ENCODE data around the gene HSFX3. TPM values are rescaled to one million over a fixed set of nuclear protein-coding genes. Genes with fewer than 3 reads are reported as not detected.
"Not testable (repeated sequence)": the region's sequence is repeated elsewhere in the genome, so short reads cannot be mapped to it uniquely, and the experiment has no call there.

HSFX3 gene
- total RNA-seq, 1 donor from 2014 or later, result not detected

- H3K36me3 Mint-ChIP-seq (ENCODE audit: unreplicated experiment), result peaks cover under 1% of the 10 kb centered on the region
- no peak overlapping the region for H3K4me3 Mint-ChIP-seq (ENCODE audit: unreplicated experiment)
- H3K27ac Mint-ChIP-seq (ENCODE audit: unreplicated experiment), result no peak overlapping the region
- H3K4me1 Mint-ChIP-seq (ENCODE audit: unreplicated experiment), result no peaks in the 10 kb centered on the region
- H3K9me3 Mint-ChIP-seq (ENCODE audit: unreplicated experiment), result peaks cover 4% of the 10 kb centered on the region
- H3K27me3 Mint-ChIP-seq (ENCODE audit: unreplicated experiment), result peaks cover 3% of the 10 kb centered on the region
- no peak for DNase-seq (ENCODE audit: extremely low spot score, unreplicated experiment)
- TF ChIP-seq CTCF (IDR thresholded peaks at IDR 0.05), result no peak
Observed at GRCh38 chrX:149522916-149523315, 26.8 kb downstream of the HSFX3 start.

- no peak for TF ChIP-seq CTCF (IDR thresholded peaks at IDR 0.05)
- no peak overlapping the region for H3K4me3 Mint-ChIP-seq (ENCODE audit: unreplicated experiment)
- peaks cover 3% of the 10 kb centered on the region for H3K27me3 Mint-ChIP-seq (ENCODE audit: unreplicated experiment)
- peaks cover 19% of the 10 kb centered on the region for H3K9me3 Mint-ChIP-seq (ENCODE audit: unreplicated experiment)
- DNase-seq (ENCODE audit: extremely low spot score, unreplicated experiment), result no peak
- peaks cover 1% of the 10 kb centered on the region for H3K36me3 Mint-ChIP-seq (ENCODE audit: unreplicated experiment)
- H3K27ac Mint-ChIP-seq (ENCODE audit: unreplicated experiment), result no peak overlapping the region
- H3K4me1 Mint-ChIP-seq (ENCODE audit: unreplicated experiment), result no peaks in the 10 kb centered on the region
Observed at GRCh38 chrX:149521438-149521837, 28.3 kb downstream of the HSFX3 start.

GRCh38 chrX:149520636-149521277, 29.0 kb downstream of the HSFX3 start:
- peaks cover 19% of the 10 kb centered on the region for H3K9me3 Mint-ChIP-seq (ENCODE audit: unreplicated experiment)
- H3K27me3 Mint-ChIP-seq (ENCODE audit: unreplicated experiment); H3K36me3 Mint-ChIP-seq (ENCODE audit: unreplicated experiment); H3K27ac Mint-ChIP-seq (ENCODE audit: unreplicated experiment); H3K4me1 Mint-ChIP-seq (ENCODE audit: unreplicated experiment); H3K4me3 Mint-ChIP-seq (ENCODE audit: unreplicated experiment); DNase-seq (ENCODE audit: extremely low spot score, unreplicated experiment): not testable (repeated sequence)

GRCh38 chrX:149518236-149518635, 31.5 kb downstream of the HSFX3 start:
- Mint-ChIP-seq H3K4me3 (ENCODE audit: unreplicated experiment) (no peak overlapping the region), H3K4me1 (ENCODE audit: unreplicated experiment) (no peaks in the 10 kb centered on the region), H3K27me3 (ENCODE audit: unreplicated experiment) (peaks cover 3% of the 10 kb centered on the region), H3K36me3 (ENCODE audit: unreplicated experiment) (peaks cover 1% of the 10 kb centered on the region), H3K9me3 (ENCODE audit: unreplicated experiment) (peaks cover 19% of the 10 kb centered on the region), H3K27ac (ENCODE audit: unreplicated experiment) (no peak overlapping the region)
- DNase-seq (ENCODE audit: extremely low spot score, unreplicated experiment), result no peak
- TF ChIP-seq CTCF (IDR thresholded peaks at IDR 0.05), result no peak

DNA sequence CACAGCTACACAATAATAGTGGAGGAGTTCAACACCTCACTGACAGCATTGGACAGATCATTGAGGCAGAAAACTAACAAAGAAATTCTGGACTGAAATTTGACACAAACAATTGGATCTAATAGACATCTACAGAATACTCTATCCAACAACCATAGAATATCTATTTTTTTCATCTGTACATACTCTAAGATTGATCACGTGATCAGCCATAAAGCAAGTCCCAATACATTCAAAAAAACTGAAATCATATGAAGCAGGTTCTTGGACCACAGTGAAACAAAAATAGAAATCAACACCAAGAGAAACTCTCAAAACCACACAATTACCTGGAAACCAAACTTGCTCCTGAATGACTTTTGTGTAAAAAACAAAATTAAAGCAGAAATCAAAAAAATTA, 32.4 kb downstream of the HSFX3 start:
- H3K36me3 Mint-ChIP-seq (ENCODE audit: unreplicated experiment), result peaks cover 1% of the 10 kb centered on the region
- DNase-seq (ENCODE audit: extremely low spot score, unreplicated experiment), result no peak
- no peak overlapping the region for H3K27ac Mint-ChIP-seq (ENCODE audit: unreplicated experiment)
- peaks cover 3% of the 10 kb centered on the region for H3K27me3 Mint-ChIP-seq (ENCODE audit: unreplicated experiment)
- H3K9me3 Mint-ChIP-seq (ENCODE audit: unreplicated experiment), result peaks cover 19% of the 10 kb centered on the region
- no peak overlapping the region for H3K4me3 Mint-ChIP-seq (ENCODE audit: unreplicated experiment)
- TF ChIP-seq CTCF (IDR thresholded peaks at IDR 0.05), result no peak
- no peaks in the 10 kb centered on the region for H3K4me1 Mint-ChIP-seq (ENCODE audit: unreplicated experiment)
